Vagina (tissue), 2 donors: ENCODE measurements around the gene POLR2M.

Experiments
- CTCF ChIP-seq, 3 experiments: fragments of 450-650 bp in 2 of 3; fragments of 200-600 bp in 1 of 3; sonication (generic) in 1 of 3; IDR thresholded peaks; one replicate each; pipeline ENCODE4 v1.5.1; 2017 to 2019; ENCODE audit warnings: antibody characterized with exemption in 3 of 3, mild to moderate bottlenecking in 2 of 3, moderate library complexity in 2 of 3
- POLR2AphosphoS5 ChIP-seq, 2 donors: sonication (generic); formaldehyde crosslinking; IDR thresholded peaks; one replicate each; pipeline ENCODE4 v1.9.0; 2017; ENCODE audit warnings: antibody characterized with exemption in 2 of 2, mild to moderate bottlenecking in 2 of 2, low read depth in 1 of 2; ENCODE audit not compliant: insufficient read depth in 1 of 2

DNA sequence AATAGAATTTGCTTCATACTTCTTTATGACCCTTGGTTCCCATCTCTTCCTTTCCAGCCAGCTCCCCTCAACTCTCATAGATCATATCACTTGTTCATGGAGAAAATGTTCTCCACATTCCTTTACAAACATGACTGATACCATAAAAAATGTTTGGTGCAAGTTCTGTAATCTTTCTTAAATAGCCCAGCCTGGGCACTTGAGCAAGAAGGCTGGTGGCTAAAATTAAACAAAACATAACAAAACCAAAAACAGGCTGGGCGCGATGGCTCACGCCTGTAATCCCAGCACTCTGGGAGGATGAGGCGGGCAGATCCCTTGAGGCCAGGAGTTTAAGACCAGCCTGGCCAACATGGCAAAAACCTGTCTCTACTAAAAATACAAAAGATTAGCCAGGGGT lies 8.9 kb upstream of the POLR2M start:
- TF ChIP-seq CTCF (IDR thresholded peaks at IDR 0.05), result no peak
- no peak for TF ChIP-seq POLR2AphosphoS5 (IDR thresholded peaks at IDR 0.05; ENCODE audit: insufficient read depth in 1 of 2, low read depth in 1 of 2)
